K562 (cell line): Measurements from ENCODE around the gene CHD5. TPM values are rescaled to one million over a fixed set of nuclear protein-coding genes. Genes with fewer than 3 reads are reported as not detected.

Experiments used
- ATAC-seq: fragments of 200-7000 bp; cut with Tn5 transposase; 3 replicates; pipeline ENCODE4 v1.9.1; 2020; ENCODE audit warnings: moderate library complexity
- BruUV-seq: library from RNA; stranded (reverse); fragments of 400-500 nt; replicated peaks from 2 replicates; lab custom pipeline; 2021; lab: Mats Ljungman, UMichigan
- CTCF ChIA-PET: fragments of 300-600 bp; formaldehyde crosslinking; extraction: SDS; loops from one replicate; lab custom pipeline; 2021; ENCODE audit warnings: low intra/inter-chr PET ratio; lab: Yijun Ruan, JAX
- POLR2A ChIA-PET: fragments of 300-600, 350-650 bp; sonication (Branson Sonifier 250); formaldehyde crosslinking; extraction: SDS; loops from one replicate; lab custom pipeline; 2021; ENCODE audit warnings: antibody characterized with exemption, inconsistent platforms; lab: Yijun Ruan, JAX
- DNase-seq, 4 experiments: peaks; one replicate each; pipeline versions ENCODE4 v3.0.0 to v3.0.0-alpha.2; 2011 to 2018; ENCODE audit warnings: low spot score in 3 of 4, mixed read lengths in 3 of 4; ENCODE audit errors: extremely low read depth in 1 of 4
- FAIRE-seq: peaks from 2 replicates; lab custom pipeline; 2011; peaks lifted over from hg19 to GRCh38; lab: Jason Lieb, UNC
- H2AFZ ChIP-seq: 2 replicates; pipeline ENCODE4 v1.6.0; 2011; ENCODE audit warnings: low read depth, low read length, control low read depth, inconsistent platforms
- H3K27ac ChIP-seq: fragments of 200-600 bp; 3 replicates; pipeline ENCODE4 v1.8.0; 2011; ENCODE audit warnings: low read depth, mild to moderate bottlenecking, control low read depth, inconsistent platforms, low read length, moderate library complexity, mixed read lengths; ENCODE audit errors: extremely low read depth
- H3K27me3 ChIP-seq, 2 experiments: fragments of 300-600 bp in 1 of 2; 2 replicates in 1 of 2; 3 replicates in 1 of 2; pipeline versions ENCODE4 v1.6.0 to v1.8.0; 2011; ENCODE audit warnings: inconsistent platforms in 2 of 2, low read length in 2 of 2, mild to moderate bottlenecking in 1 of 2, mixed read lengths in 1 of 2, moderate library complexity in 1 of 2; ENCODE audit not compliant: control insufficient read depth in 2 of 2, insufficient read depth in 2 of 2
- H3K36me3 ChIP-seq: fragments of 300-600 bp; 3 replicates; pipeline ENCODE4 v1.8.0; 2011; ENCODE audit warnings: mild to moderate bottlenecking, low read length, inconsistent platforms; ENCODE audit not compliant: control insufficient read depth, insufficient read depth
- H3K4me1 ChIP-seq, 2 experiments: fragments of 200-600 bp in 1 of 2; replicated peaks in 1 of 2; 2 replicates in 1 of 2; 3 replicates in 1 of 2; pipeline versions ENCODE4 v1.5.1 to v1.8.0; 2011; ENCODE audit warnings: inconsistent platforms in 2 of 2, low read length in 2 of 2, mild to moderate bottlenecking in 1 of 2, mixed read lengths in 1 of 2, moderate library complexity in 1 of 2; ENCODE audit not compliant: control insufficient read depth in 2 of 2, insufficient read depth in 2 of 2
- H3K4me2 ChIP-seq: 2 replicates; pipeline ENCODE4 v1.6.1; 2011; ENCODE audit warnings: low read length, control low read depth, inconsistent platforms, mixed read lengths; ENCODE audit not compliant: insufficient read depth
- H3K4me3 ChIP-seq: fragments of 200-600 bp; sonication (generic), shearing (Covaris generic); 2 replicates; pipeline ENCODE4 v1.5.1; 2016; ENCODE audit warnings: control low read depth, inconsistent platforms
- H3K79me2 ChIP-seq: fragments of 200-600 bp; 3 replicates; pipeline ENCODE4 v1.8.0; 2011; ENCODE audit warnings: low read length, inconsistent platforms; ENCODE audit not compliant: control insufficient read depth, insufficient read depth
- H3K9ac ChIP-seq, 2 experiments: 2 replicates each; pipeline versions ENCODE4 v1.6.0 to v1.6.1; 2011; ENCODE audit warnings: low read depth in 2 of 2, low read length in 2 of 2, control low read depth in 1 of 2, inconsistent platforms in 1 of 2, mild to moderate bottlenecking in 1 of 2, mixed read lengths in 1 of 2; ENCODE audit not compliant: insufficient read depth in 1 of 2
- H3K9me1 ChIP-seq: one replicate; pipeline ENCODE4 v1.6.0; 2011; ENCODE audit warnings: inconsistent platforms, mild to moderate bottlenecking, low read length, moderate library complexity; ENCODE audit not compliant: control insufficient read depth, insufficient read depth
- H3K9me3 ChIP-seq: replicated peaks from 2 replicates; pipeline ENCODE4 v1.5.1; 2011; ENCODE audit warnings: low read depth, low read length, inconsistent platforms; ENCODE audit not compliant: control insufficient read depth, insufficient read depth
- H4K20me1 ChIP-seq: replicated peaks from 2 replicates; pipeline ENCODE4 v1.6.1; 2011; ENCODE audit warnings: low read length, inconsistent platforms, mixed read lengths; ENCODE audit not compliant: control insufficient read depth, insufficient read depth
- BRCA1 ChIP-seq, 2 experiments: fragments of 450-650 bp in 1 of 2; sonication (generic) in 1 of 2; formaldehyde crosslinking in 1 of 2; IDR thresholded peaks; 2 replicates each; pipeline versions ENCODE4 v1.5.0 to v1.6.1; 2017 to 2020; ENCODE audit warnings: mild to moderate bottlenecking in 1 of 2, missing genetic modification reagents in 1 of 2
- NFIC ChIP-seq: fragments of 450-650 bp; IDR thresholded peaks from 2 replicates; pipeline ENCODE4 v1.6.1; 2017; ENCODE audit warnings: mild to moderate bottlenecking, inconsistent platforms
- POLR2G ChIP-seq: fragments of 200-400 bp; formaldehyde crosslinking; IDR thresholded peaks from 2 replicates; pipeline ENCODE4 v1.6.1; 2017; ENCODE audit warnings: low read depth, mild to moderate bottlenecking, antibody characterized with exemption, low read length, moderate library complexity
- ZBTB40 ChIP-seq, 2 experiments: fragments of 450-650 bp in 1 of 2; sonication (generic) in 1 of 2; formaldehyde crosslinking in 1 of 2; IDR thresholded peaks; 2 replicates each; pipeline versions ENCODE4 v1.7.1 to v1.9.0; 2016 to 2022; ENCODE audit warnings: inconsistent platforms in 1 of 2, mild to moderate bottlenecking in 1 of 2, missing genetic modification reagents in 1 of 2
- WGBS: fragments of 100-300 bp; shearing (Covaris generic); methylation state at CpG from one replicate; pipeline ENCODE4 v1.1.6; 2016; ENCODE audit warnings: low coverage, mixed read lengths; ENCODE audit not compliant: insufficient coverage; ENCODE audit errors: missing lambda C conversion rate; 5-methylcytosine and 5-hydroxymethylcytosine counted together
- in situ Hi-C: fragments of 300-500 bp; cut with MboI; formaldehyde crosslinking; loops from 4 replicates; pipeline ENCODE4 v1.15.0; 2018; ENCODE audit warnings: inconsistent platforms, mixed read lengths
- intact Hi-C: fragments of 100-400 bp; cut with micrococcal nuclease; formaldehyde crosslinking; loops from 2 replicates; pipeline ENCODE4 v1.14.2; 2022
- polyA plus RNA-seq, 8 experiments: library from polyadenylated mRNA; depleted of rRNA in 4 of 8; stranded (reverse) in 5 of 8; unstranded in 3 of 8; fragments of >200 nt; fragmentation: Nextera tagmentation in 2 of 8; fragmentation: Illumina TruSeq in 1 of 8; extraction: Ambion mirVana in 2 of 8; extraction: Trizol in 1 of 8; gene quantifications; 2 replicates each; pipeline versions ENCODE4 v1.2.1 to v1.2.3, GENCODE V29; 2011 to 2014; ENCODE audit warnings: inconsistent platforms in 1 of 8, missing spikeins in 1 of 8
- total RNA-seq, 7 experiments: library from RNA; depleted of rRNA in 6 of 7; stranded (reverse); fragments of >200 nt in 6 of 7; fragmentation: Illumina TruSeq in 2 of 7; extraction: Trizol in 2 of 7; gene quantifications; 2 replicates each; pipeline versions ENCODE4 v1.2.1 to v1.2.3, GENCODE V29; 2011 to 2021; ENCODE audit warnings: low replicate concordance in 1 of 7
- TF ChIP-seq, protein P1 (sequence below): sonication (generic); formaldehyde crosslinking; IDR thresholded peaks from 2 replicates; pipeline ENCODE4 v1.8.1; 2023; ENCODE audit warnings: mild to moderate bottlenecking, missing genetic modification reagents

The CHD5 gene
- total and polyA plus RNA-seq, 9 of the 15 experiments (the other 6 are each of a cell fraction or from before 2014, with no cell fraction given), result 0.03 to 0.52 (median 0.11) TPM; not detected in 2

DNA sequence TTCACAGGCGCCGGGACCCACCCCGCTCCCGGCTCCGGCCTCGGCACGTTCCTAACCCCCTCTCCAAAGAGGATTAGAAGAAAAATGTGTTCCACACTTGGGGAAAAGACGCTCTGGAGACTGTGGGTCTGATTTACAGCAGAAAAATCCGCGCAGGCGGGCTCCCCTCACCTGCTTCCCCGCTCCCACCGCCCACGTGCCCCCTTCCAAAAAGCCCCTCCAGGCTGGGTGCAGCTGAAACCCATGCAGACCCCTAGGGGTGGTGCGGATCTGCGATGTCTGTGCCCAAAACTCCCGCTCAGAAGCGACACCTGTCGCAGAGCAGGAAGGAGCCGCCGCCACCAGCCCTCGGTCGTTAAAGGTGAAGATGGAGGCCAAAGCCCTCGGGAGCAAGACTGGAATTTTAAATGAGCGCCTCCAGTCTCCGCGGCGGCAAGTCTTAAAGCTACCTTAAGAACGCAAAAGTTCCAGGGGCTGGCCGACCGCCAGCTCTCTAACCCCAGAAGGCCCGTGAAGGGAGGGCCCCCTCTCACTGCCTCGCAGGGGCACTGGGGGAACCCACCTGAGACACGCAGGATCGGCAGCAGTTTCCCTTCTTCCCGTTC, 688 bp upstream of the CHD5 start:
- intact Hi-C loops (no loop called here), in situ Hi-C loops (no loop called here)
- H3K27ac ChIP-seq, result no peak overlapping the region
- peaks cover 48% of the 10 kb centered on the region for H4K20me1 ChIP-seq
- H3K9me1 ChIP-seq, result peaks cover 5% of the 10 kb centered on the region
- ATAC-seq, result no peak
- BruUV-seq, result no TSS peak
- H3K79me2 ChIP-seq, result peaks cover 2% of the 10 kb centered on the region; the same call in 1 of the 3 replicates
- no peak overlapping the region for H2AFZ ChIP-seq
- CTCF ChIA-PET, result interaction anchor here (0.5 kb wide), 1 partner anchor 388 kb away, joined by 3 read pairs; no protein-coding TSS in a partner anchor
- H3K36me3 ChIP-seq, result peaks cover 17% of the 10 kb centered on the region
- POLR2A ChIA-PET, result interaction anchor here (1.0 kb wide), 1 partner anchor 14 kb away, joined by 3 read pairs; no protein-coding TSS in a partner anchor
- peaks cover 0 to 9% of the 10 kb centered on the region in 2 experiments; a peak in 1 of 5 replicates for H3K27me3 ChIP-seq
- TF ChIP-seq, protein P1, sequence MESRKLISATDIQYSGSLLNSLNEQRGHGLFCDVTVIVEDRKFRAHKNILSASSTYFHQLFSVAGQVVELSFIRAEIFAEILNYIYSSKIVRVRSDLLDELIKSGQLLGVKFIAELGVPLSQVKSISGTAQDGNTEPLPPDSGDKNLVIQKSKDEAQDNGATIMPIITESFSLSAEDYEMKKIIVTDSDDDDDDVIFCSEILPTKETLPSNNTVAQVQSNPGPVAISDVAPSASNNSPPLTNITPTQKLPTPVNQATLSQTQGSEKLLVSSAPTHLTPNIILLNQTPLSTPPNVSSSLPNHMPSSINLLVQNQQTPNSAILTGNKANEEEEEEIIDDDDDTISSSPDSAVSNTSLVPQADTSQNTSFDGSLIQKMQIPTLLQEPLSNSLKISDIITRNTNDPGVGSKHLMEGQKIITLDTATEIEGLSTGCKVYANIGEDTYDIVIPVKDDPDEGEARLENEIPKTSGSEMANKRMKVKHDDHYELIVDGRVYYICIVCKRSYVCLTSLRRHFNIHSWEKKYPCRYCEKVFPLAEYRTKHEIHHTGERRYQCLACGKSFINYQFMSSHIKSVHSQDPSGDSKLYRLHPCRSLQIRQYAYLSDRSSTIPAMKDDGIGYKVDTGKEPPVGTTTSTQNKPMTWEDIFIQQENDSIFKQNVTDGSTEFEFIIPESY (CRISPR knock-in tag), result peak; percentile 24; the same call in 1 of the 2 replicates
- TF ChIP-seq NFIC, result peak; percentile 36; the same call in 1 of the 2 replicates
- TF ChIP-seq ZBTB40 (IDR thresholded peaks at IDR 0.05), result no peak
- TF ChIP-seq ZBTB40 (CRISPR knock-in tag; IDR thresholded peaks at IDR 0.05), result no peak
- 0 out of 2 replicates have a peak, but pooled peaks have one; percentile 15 for TF ChIP-seq POLR2G
- no peak for TF ChIP-seq BRCA1 (IDR thresholded peaks at IDR 0.05)
- no peak for TF ChIP-seq BRCA1 (CRISPR knock-in tag; IDR thresholded peaks at IDR 0.05)
- no peak overlapping the region for H3K4me2 ChIP-seq
- no peak overlapping the region; a peak in 1 of 4 replicates for H3K9ac ChIP-seq
- no peak for FAIRE-seq
- no peaks in the 10 kb centered on the region for H3K9me3 ChIP-seq
- no peak overlapping the region for H3K4me3 ChIP-seq
- peaks cover 3 to 14% of the 10 kb centered on the region in 2 experiments; a peak in 3 of 5 replicates for H3K4me1 ChIP-seq
- no peak for DNase-seq
- 68% methylated on average over 34 of the region's 36 CpGs for WGBS
